ENCODE results near the gene KHDC3L.

KHDC3L gene, protein sequence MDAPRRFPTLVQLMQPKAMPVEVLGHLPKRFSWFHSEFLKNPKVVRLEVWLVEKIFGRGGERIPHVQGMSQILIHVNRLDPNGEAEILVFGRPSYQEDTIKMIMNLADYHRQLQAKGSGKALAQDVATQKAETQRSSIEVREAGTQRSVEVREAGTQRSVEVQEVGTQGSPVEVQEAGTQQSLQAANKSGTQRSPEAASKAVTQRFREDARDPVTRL

DNA sequence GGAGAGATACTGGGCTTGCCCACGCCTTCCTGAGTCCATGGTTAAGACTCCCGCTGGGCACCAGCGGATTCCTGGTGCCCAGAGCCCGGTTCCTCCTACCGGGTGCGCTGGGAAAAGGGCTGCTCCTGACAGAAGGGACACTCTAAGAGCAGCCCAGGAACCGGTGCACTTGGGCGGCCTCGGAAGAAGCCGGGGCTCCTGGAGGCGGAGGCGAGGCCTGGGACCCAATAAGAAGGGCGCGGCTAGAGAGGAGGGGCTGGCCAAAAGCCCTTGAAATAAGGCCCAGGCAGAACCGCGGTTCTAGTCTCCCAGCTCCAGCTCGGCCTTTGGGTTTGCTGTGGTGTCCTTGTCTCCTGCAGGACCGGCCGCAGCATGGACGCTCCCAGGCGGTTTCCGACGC is at the start of gene KHDC3L:
Gene KHDC3L (plus strand): TSS at position 301 of the 400 bp plus-strand sequence. CDS start 72 bp downstream, at position 373.
- no peak for DNase-seq

DNA sequence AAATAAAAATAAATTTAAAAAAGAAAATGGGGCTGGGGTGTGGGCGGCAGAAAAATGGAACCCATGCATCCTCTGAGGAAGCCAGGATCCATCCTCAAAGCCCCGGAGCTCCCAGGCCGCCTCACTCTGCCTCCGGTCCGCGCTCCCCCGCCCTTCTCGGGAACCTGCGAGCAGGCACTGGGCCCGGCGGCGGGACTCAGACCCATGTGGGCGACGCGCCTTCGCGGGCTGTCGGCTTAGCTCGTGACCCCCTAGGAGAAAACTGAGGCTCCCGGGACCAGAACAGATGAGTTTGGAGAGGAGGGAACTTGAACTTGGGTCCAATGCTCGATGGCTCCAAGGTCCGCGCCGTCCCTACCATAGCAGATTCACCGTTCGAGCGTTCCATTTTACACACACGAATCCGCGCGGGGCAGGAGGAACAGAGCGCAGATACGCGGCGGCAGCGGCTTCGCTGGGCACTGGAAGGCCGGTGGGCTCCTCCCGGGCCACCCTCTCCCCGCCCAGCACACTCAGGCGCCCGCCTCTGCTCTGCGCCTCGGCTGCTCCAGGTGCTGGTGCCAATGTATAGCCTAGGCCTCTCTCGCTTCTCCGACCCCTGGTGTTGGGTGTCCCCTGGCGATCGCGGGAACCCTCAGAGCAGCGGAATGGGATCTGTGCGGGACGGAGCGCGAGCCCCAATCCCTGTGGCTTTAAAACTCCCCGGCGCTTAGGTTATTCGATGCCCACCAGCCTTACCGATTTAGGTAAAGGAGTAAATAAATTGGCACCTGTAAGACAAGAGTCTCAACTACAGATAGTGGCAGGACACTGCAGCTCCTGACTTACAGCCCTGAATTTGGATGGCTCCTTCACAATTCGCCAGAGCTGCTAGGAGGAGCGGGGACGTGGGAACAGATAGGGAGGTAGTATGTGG is 47.6 kb upstream of the KHDC3L start:
- no peak for DNase-seq

- no peak for DNase-seq
Observed at GRCh38 chr6:73323323-73323722, 39.1 kb upstream of the KHDC3L start.

GRCh38 chr6:73325656-73326055 is 36.8 kb upstream of the KHDC3L start:
- DNase-seq, result no peak

GRCh38 chr6:73328790-73329189 is 33.7 kb upstream of the KHDC3L start:
- DNase-seq, result no peak

- DNase-seq, result no peak
Observed at GRCh38 chr6:73329201-73329600, 33.3 kb upstream of the KHDC3L start.

- DNase-seq, result no peak
Observed at GRCh38 chr6:73339340-73339739, 23.1 kb upstream of the KHDC3L start.

GRCh38 chr6:73340048-73340447 is 22.4 kb upstream of the KHDC3L start:
- peak; percentile 23 for DNase-seq

DNA sequence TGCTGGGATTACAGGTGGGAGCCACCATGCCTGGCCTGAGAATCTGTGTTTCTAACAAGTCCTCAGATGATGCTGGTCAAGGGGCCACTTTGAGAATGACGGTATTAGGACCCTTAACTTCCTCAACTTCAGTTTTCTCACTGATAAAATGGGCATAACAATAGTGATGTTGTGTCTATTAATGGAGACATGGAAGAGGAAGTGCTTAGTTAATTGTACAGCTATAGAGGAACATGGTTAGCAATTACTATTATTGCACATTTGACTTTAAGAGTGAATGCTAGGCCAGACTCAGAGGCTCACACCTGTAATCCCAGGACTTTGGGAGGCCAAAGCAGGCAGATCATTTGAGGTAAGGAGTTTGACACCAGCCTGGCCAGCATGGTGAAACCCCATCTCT is 21.1 kb upstream of the KHDC3L start:
- no peak for DNase-seq

- no peak for DNase-seq
Observed at GRCh38 chr6:73342174-73342573, 20.3 kb upstream of the KHDC3L start.

GRCh38 chr6:73343164-73343563 is 19.3 kb upstream of the KHDC3L start:
- no peak for DNase-seq

- DNase-seq, result no peak
Observed at GRCh38 chr6:73348550-73349204, 13.8 kb upstream of the KHDC3L start.

- no peak for DNase-seq
Observed at GRCh38 chr6:73349311-73349710, 13.1 kb upstream of the KHDC3L start.

- DNase-seq, result no peak
Observed at GRCh38 chr6:73353636-73354593, 8.5 kb upstream of the KHDC3L start, which contains the start of gene DPPA5. DPPA5 (minus strand) TSS chr6:73354276; CDS start chr6:73354225, 51 bp downstream.

DNA sequence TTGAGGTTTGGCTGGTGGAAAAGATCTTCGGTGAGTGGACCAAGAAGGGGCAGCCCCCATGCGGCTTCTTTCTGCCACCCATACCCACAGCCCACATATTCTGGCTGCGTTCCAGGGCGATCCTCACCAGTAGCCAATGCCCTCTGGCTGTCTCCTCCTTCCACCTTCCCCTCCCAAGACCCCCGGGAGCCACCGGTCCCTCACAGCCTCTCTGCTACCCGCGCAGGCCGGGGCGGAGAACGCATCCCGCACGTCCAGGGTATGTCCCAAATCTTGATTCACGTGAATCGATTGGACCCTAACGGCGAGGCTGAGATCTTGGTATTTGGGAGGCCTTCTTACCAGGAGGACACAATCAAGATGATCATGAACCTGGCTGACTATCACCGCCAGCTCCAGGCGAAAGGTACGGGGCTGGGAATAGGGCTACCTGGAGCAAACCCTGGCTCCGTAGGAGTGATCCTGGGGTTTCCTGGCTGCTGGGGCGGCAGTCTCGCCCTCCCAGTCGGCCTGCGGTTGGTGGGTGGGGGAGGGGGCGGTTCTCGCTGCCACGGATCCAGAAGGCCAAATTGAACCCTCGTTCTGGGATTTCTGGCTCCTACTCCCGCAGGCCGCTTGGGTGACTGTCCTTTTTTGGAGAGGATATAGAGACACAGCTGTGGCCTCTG is 545 bp downstream of the KHDC3L start:
- no peak for DNase-seq

DNA sequence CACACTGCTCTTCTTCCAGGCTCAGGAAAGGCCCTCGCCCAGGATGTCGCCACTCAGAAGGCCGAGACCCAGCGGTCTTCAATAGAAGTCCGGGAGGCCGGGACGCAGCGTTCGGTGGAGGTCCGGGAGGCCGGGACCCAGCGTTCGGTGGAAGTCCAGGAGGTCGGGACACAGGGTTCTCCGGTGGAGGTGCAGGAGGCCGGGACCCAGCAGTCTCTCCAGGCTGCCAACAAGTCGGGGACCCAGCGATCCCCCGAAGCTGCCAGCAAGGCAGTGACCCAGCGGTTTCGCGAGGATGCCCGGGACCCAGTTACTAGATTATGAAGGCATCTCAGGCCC is 1.0 kb downstream of the KHDC3L start:
- no peak for DNase-seq

DNA sequence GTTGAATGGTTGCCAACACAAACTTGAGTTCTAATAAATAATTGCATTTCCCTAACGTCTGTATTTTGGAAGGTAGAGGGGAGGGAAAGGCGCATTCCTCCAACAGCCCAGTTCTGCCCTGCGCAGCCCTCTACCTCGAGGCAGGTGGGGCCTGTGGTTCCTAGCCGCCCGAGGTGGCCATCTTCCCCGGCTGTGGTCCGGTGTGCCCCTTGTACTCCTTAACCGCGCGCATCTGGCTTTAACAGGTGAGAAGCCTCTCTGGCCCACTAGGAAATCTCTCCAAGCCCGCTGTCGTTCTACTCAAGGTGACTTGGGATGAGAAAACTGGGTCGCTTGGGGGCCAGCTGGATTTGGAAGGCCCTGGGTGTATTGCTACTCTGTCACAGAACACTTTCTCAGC is 1.7 kb downstream of the KHDC3L start:
- no peak for DNase-seq

GRCh38 chr6:73364549-73364948 is 2.1 kb downstream of the KHDC3L start:
- DNase-seq, result no peak

- no peak for DNase-seq
Observed at GRCh38 chr6:73367761-73368355, 5.4 kb downstream of the KHDC3L start.

- DNase-seq, result no peak
Observed at GRCh38 chr6:73368675-73369074, 6.2 kb downstream of the KHDC3L start.

GRCh38 chr6:73369157-73369556 is 6.7 kb downstream of the KHDC3L start:
- no peak for DNase-seq

- no peak for DNase-seq
Observed at GRCh38 chr6:73369563-73369962, 7.1 kb downstream of the KHDC3L start, which contains the start of gene OOEP. OOEP (minus strand) TSS chr6:73369897; CDS start chr6:73369792, 105 bp downstream.
